Pulmonary artery endothelial cell (primary cell): ENCODE data around the gene XBP1. TPM values are rescaled to one million over a fixed set of nuclear protein-coding genes. Genes with fewer than 3 reads are reported as not detected.
A peak's percentile ranks its signal among the peaks of the same experiment; 100 is the strongest.
"Not testable (repeated sequence)": the region's sequence is repeated elsewhere in the genome, so short reads cannot be mapped to it uniquely, and the experiment has no call there.

Experiments
- DNase-seq: peaks from one replicate; pipeline ENCODE4 v3.0.0-alpha.2; 2011; ENCODE audit warnings: low read depth, low spot score
- total RNA-seq: library from RNA; depleted of rRNA; stranded (reverse); fragments of >200 nt; gene quantifications from 2 replicates; pipeline ENCODE4 v1.2.3, GENCODE V29; 2014

Gene XBP1
- total RNA-seq, 1 donor from 2014 or later = 127 TPM

- no peak for DNase-seq
These were observed 19.1 kb upstream of the XBP1 start for GRCh38 chr22:28819253-28820096.

GRCh38 chr22:28817919-28818859 is 17.8 kb upstream of the XBP1 start:
- DNase-seq = no peak

- DNase-seq = no peak
These were observed 16.7 kb upstream of the XBP1 start for GRCh38 chr22:28817064-28817463.

- DNase-seq = no peak
These were observed 15.4 kb upstream of the XBP1 start for GRCh38 chr22:28815729-28816128.

- DNase-seq = no peak
These were observed 14.7 kb upstream of the XBP1 start for GRCh38 chr22:28815111-28815510.

- DNase-seq = no peak
These were observed 13.6 kb upstream of the XBP1 start for GRCh38 chr22:28813772-28814518.

GRCh38 chr22:28812516-28812915 is 12.1 kb upstream of the XBP1 start:
- no peak for DNase-seq

- DNase-seq = peak; percentile 59
These were observed 10.6 kb upstream of the XBP1 start for GRCh38 chr22:28810821-28811491.

GRCh38 chr22:28808716-28809355 is 8.5 kb upstream of the XBP1 start:
- no peak for DNase-seq

- DNase-seq = not testable (repeated sequence)
These were observed 5.1 kb upstream of the XBP1 start for GRCh38 chr22:28805426-28805825.

- no peak for DNase-seq
These were observed 2.3 kb upstream of the XBP1 start for GRCh38 chr22:28802595-28803123.

- DNase-seq = no peak
These were observed 1.7 kb upstream of the XBP1 start for GRCh38 chr22:28801845-28802594.

GRCh38 chr22:28799606-28800307 is 612 bp downstream of the XBP1 start:
- no peak for DNase-seq

- peak; percentile 63 for DNase-seq
These were observed 1.4 kb downstream of the XBP1 start for GRCh38 chr22:28798810-28799605.

- DNase-seq = no peak
These were observed 4.2 kb downstream of the XBP1 start for GRCh38 chr22:28795932-28796856.

- DNase-seq = no peak
These were observed 5.2 kb downstream of the XBP1 start for GRCh38 chr22:28795071-28795693.
